ENCODE measurements around the gene FSIP1.

Gene FSIP1

GRCh38 chr15:39745415-39745814 lies 37.2 kb downstream of the FSIP1 start:
- no peak for DNase-seq (ENCODE audit: low read depth, low spot score)
- Histone ChIP-seq H3K27ac (ENCODE audit: low read length) (no peak overlapping the region), H3K4me3 (ENCODE audit: low read length) (no peak overlapping the region), H3K27me3 (ENCODE audit: control insufficient read depth, insufficient read depth, low read length) (no peaks in the 10 kb centered on the region), H3K4me1 (ENCODE audit: control insufficient read depth, insufficient read depth, low read length) (no peaks in the 10 kb centered on the region), H3K9me3 (ENCODE audit: control insufficient read depth, insufficient read depth, low read length) (no peaks in the 10 kb centered on the region), H3K36me3 (ENCODE audit: control insufficient read depth, insufficient read depth, low read length) (no peaks in the 10 kb centered on the region)
- WGBS (ENCODE audit: insufficient coverage, insufficient read length) = no CpG with 5 or more reads among the region's 2 CpGs

GRCh38 chr15:39744334-39745103 lies 38.1 kb downstream of the FSIP1 start:
- no peak overlapping the region for H3K4me3 ChIP-seq (ENCODE audit: low read length)
- DNase-seq (ENCODE audit: low read depth, low spot score) = no peak
- no peaks in the 10 kb centered on the region for H3K4me1 ChIP-seq (ENCODE audit: control insufficient read depth, insufficient read depth, low read length)
- no CpG with 5 or more reads among the region's 7 CpGs for WGBS (ENCODE audit: insufficient coverage, insufficient read length)
- no peak overlapping the region for H3K27ac ChIP-seq (ENCODE audit: low read length)
- no peaks in the 10 kb centered on the region for H3K27me3 ChIP-seq (ENCODE audit: control insufficient read depth, insufficient read depth, low read length)
- H3K36me3 ChIP-seq (ENCODE audit: control insufficient read depth, insufficient read depth, low read length) = no peaks in the 10 kb centered on the region
- no peaks in the 10 kb centered on the region for H3K9me3 ChIP-seq (ENCODE audit: control insufficient read depth, insufficient read depth, low read length)

- no peak for DNase-seq (ENCODE audit: low read depth, low spot score)
- Histone ChIP-seq H3K4me3 (ENCODE audit: low read length) (no peak overlapping the region), H3K27me3 (ENCODE audit: control insufficient read depth, insufficient read depth, low read length) (no peaks in the 10 kb centered on the region), H3K36me3 (ENCODE audit: control insufficient read depth, insufficient read depth, low read length) (no peaks in the 10 kb centered on the region), H3K9me3 (ENCODE audit: control insufficient read depth, insufficient read depth, low read length) (no peaks in the 10 kb centered on the region), H3K4me1 (ENCODE audit: control insufficient read depth, insufficient read depth, low read length) (no peaks in the 10 kb centered on the region), H3K27ac (ENCODE audit: low read length) (no peak overlapping the region)
- WGBS (ENCODE audit: insufficient coverage, insufficient read length) = no CpG with 5 or more reads among the region's 2 CpGs
These were observed 39.0 kb downstream of the FSIP1 start for GRCh38 chr15:39743611-39744010.

GRCh38 chr15:39741258-39741657 lies 41.4 kb downstream of the FSIP1 start:
- H3K9me3 ChIP-seq (ENCODE audit: control insufficient read depth, insufficient read depth, low read length) = no peaks in the 10 kb centered on the region
- no peak for DNase-seq (ENCODE audit: low read depth, low spot score)
- H3K4me1 ChIP-seq (ENCODE audit: control insufficient read depth, insufficient read depth, low read length) = no peaks in the 10 kb centered on the region
- no peaks in the 10 kb centered on the region for H3K27me3 ChIP-seq (ENCODE audit: control insufficient read depth, insufficient read depth, low read length)
- H3K27ac ChIP-seq (ENCODE audit: low read length) = no peak overlapping the region
- H3K36me3 ChIP-seq (ENCODE audit: control insufficient read depth, insufficient read depth, low read length) = no peaks in the 10 kb centered on the region
- H3K4me3 ChIP-seq (ENCODE audit: low read length) = no peak overlapping the region

GRCh38 chr15:39738998-39739397 lies 43.6 kb downstream of the FSIP1 start:
- no peaks in the 10 kb centered on the region for H3K9me3 ChIP-seq (ENCODE audit: control insufficient read depth, insufficient read depth, low read length)
- no peak overlapping the region for H3K27ac ChIP-seq (ENCODE audit: low read length)
- no peaks in the 10 kb centered on the region for H3K36me3 ChIP-seq (ENCODE audit: control insufficient read depth, insufficient read depth, low read length)
- H3K4me3 ChIP-seq (ENCODE audit: low read length) = no peak overlapping the region
- WGBS (ENCODE audit: insufficient coverage, insufficient read length) = no CpG with 5 or more reads among the region's 3 CpGs
- DNase-seq (ENCODE audit: low read depth, low spot score) = no peak
- H3K27me3 ChIP-seq (ENCODE audit: control insufficient read depth, insufficient read depth, low read length) = no peaks in the 10 kb centered on the region
- no peaks in the 10 kb centered on the region for H3K4me1 ChIP-seq (ENCODE audit: control insufficient read depth, insufficient read depth, low read length)

- Histone ChIP-seq H3K27ac (ENCODE audit: low read length) (no peak overlapping the region), H3K4me1 (ENCODE audit: control insufficient read depth, insufficient read depth, low read length) (peaks cover 2% of the 10 kb centered on the region; the same call in 1 of the 2 replicates), H3K4me3 (ENCODE audit: low read length) (no peak overlapping the region), H3K36me3 (ENCODE audit: control insufficient read depth, insufficient read depth, low read length) (no peaks in the 10 kb centered on the region), H3K27me3 (ENCODE audit: control insufficient read depth, insufficient read depth, low read length) (no peaks in the 10 kb centered on the region; the same call in 1 of the 2 replicates), H3K9me3 (ENCODE audit: control insufficient read depth, insufficient read depth, low read length) (no peaks in the 10 kb centered on the region)
- DNase-seq (ENCODE audit: low read depth, low spot score) = no peak
- no CpG with 5 or more reads among the region's 4 CpGs for WGBS (ENCODE audit: insufficient coverage, insufficient read length)
These were observed 45.5 kb downstream of the FSIP1 start for GRCh38 chr15:39737196-39737550.

- Histone ChIP-seq H3K4me3 (ENCODE audit: low read length) (no peak overlapping the region), H3K36me3 (ENCODE audit: control insufficient read depth, insufficient read depth, low read length) (no peaks in the 10 kb centered on the region), H3K27me3 (ENCODE audit: control insufficient read depth, insufficient read depth, low read length) (no peaks in the 10 kb centered on the region; the same call in 1 of the 2 replicates), H3K4me1 (ENCODE audit: control insufficient read depth, insufficient read depth, low read length) (peaks cover 2% of the 10 kb centered on the region; the same call in 1 of the 2 replicates), H3K27ac (ENCODE audit: low read length) (no peak overlapping the region), H3K9me3 (ENCODE audit: control insufficient read depth, insufficient read depth, low read length) (no peaks in the 10 kb centered on the region)
- no peak for DNase-seq (ENCODE audit: low read depth, low spot score)
- no CpG with 5 or more reads among the region's 6 CpGs for WGBS (ENCODE audit: insufficient coverage, insufficient read length)
These were observed 46.0 kb downstream of the FSIP1 start for GRCh38 chr15:39736412-39737195.

GRCh38 chr15:39735120-39735717 lies 47.4 kb downstream of the FSIP1 start:
- no peak overlapping the region for H3K4me3 ChIP-seq (ENCODE audit: low read length)
- no peaks in the 10 kb centered on the region for H3K9me3 ChIP-seq (ENCODE audit: control insufficient read depth, insufficient read depth, low read length)
- no peaks in the 10 kb centered on the region for H3K36me3 ChIP-seq (ENCODE audit: control insufficient read depth, insufficient read depth, low read length)
- no peak overlapping the region for H3K27ac ChIP-seq (ENCODE audit: low read length)
- peaks cover 2% of the 10 kb centered on the region; the same call in 1 of the 2 replicates for H3K4me1 ChIP-seq (ENCODE audit: control insufficient read depth, insufficient read depth, low read length)
- no CpG with 5 or more reads among the region's 4 CpGs for WGBS (ENCODE audit: insufficient coverage, insufficient read length)
- no peaks in the 10 kb centered on the region; the same call in 1 of the 2 replicates for H3K27me3 ChIP-seq (ENCODE audit: control insufficient read depth, insufficient read depth, low read length)
- DNase-seq (ENCODE audit: low read depth, low spot score) = no peak

GRCh38 chr15:39731266-39731665 lies 51.4 kb downstream of the FSIP1 start:
- no peak for DNase-seq (ENCODE audit: low read depth, low spot score)
- Histone ChIP-seq H3K27me3 (ENCODE audit: control insufficient read depth, insufficient read depth, low read length) (no peaks in the 10 kb centered on the region; the same call in 1 of the 2 replicates), H3K9me3 (ENCODE audit: control insufficient read depth, insufficient read depth, low read length) (no peaks in the 10 kb centered on the region), H3K27ac (ENCODE audit: low read length) (no peak overlapping the region), H3K36me3 (ENCODE audit: control insufficient read depth, insufficient read depth, low read length) (no peaks in the 10 kb centered on the region), H3K4me1 (ENCODE audit: control insufficient read depth, insufficient read depth, low read length) (peaks cover 2% of the 10 kb centered on the region; the same call in 1 of the 2 replicates), H3K4me3 (ENCODE audit: low read length) (no peak overlapping the region)
- no CpG with 5 or more reads among the region's 3 CpGs for WGBS (ENCODE audit: insufficient coverage, insufficient read length)

GRCh38 chr15:39730552-39730951 lies 52.1 kb downstream of the FSIP1 start:
- WGBS (ENCODE audit: insufficient coverage, insufficient read length) = no CpG with 5 or more reads among the region's 5 CpGs

More at GRCh38 chr15:39730552-39730951, 52.1 kb downstream of the FSIP1 start:
- Histone ChIP-seq H3K36me3 (ENCODE audit: control insufficient read depth, insufficient read depth, low read length) (no peaks in the 10 kb centered on the region), H3K27me3 (ENCODE audit: control insufficient read depth, insufficient read depth, low read length) (no peaks in the 10 kb centered on the region; the same call in 1 of the 2 replicates), H3K4me1 (ENCODE audit: control insufficient read depth, insufficient read depth, low read length) (peaks cover 2% of the 10 kb centered on the region; the same call in 1 of the 2 replicates), H3K4me3 (ENCODE audit: low read length) (no peak overlapping the region), H3K27ac (ENCODE audit: low read length) (no peak overlapping the region), H3K9me3 (ENCODE audit: control insufficient read depth, insufficient read depth, low read length) (no peaks in the 10 kb centered on the region)
- no peak for DNase-seq (ENCODE audit: low read depth, low spot score)
